WTC11 (cell line): ENCODE measurements around the gene ZNF579. TPM values are rescaled to one million over a fixed set of nuclear protein-coding genes. Genes with fewer than 3 reads are reported as not detected.
A peak's percentile ranks its signal among the peaks of the same experiment; 100 is the strongest.

Source experiments
- ATAC-seq: fragments of 200-7000 bp; cut with Tn5 transposase; 2 replicates; pipeline ENCODE4 v1.10.0; 2021; ENCODE audit warnings: mild to moderate bottlenecking, moderate library complexity
- CTCF ChIA-PET: fragments of 300-600 bp; sonication (Branson Sonifier 250); formaldehyde crosslinking; loops from one replicate; lab custom pipeline; 2021; ENCODE audit warnings: antibody characterized with exemption; lab: Charles Lee
- POLR2A ChIA-PET: fragments of 350-600 bp; sonication (Branson Sonifier 250); formaldehyde crosslinking; loops from one replicate; lab custom pipeline; 2021; ENCODE audit warnings: antibody characterized with exemption; lab: Charles Lee
- DNase-seq: peaks from one replicate; pipeline ENCODE4 v3.0.0; 2021; ENCODE audit warnings: low spot score
- H3K27ac Mint-ChIP-seq: 2 replicates; pipeline ENCODE4 v1.8.0; 2021; ENCODE audit warnings: mixed read lengths
- H3K27me3 Mint-ChIP-seq: 2 replicates; pipeline ENCODE4 v1.8.0; 2021; ENCODE audit warnings: low read depth, mild to moderate bottlenecking, moderate library complexity, mixed read lengths
- H3K36me3 Mint-ChIP-seq: 2 replicates; pipeline ENCODE4 v1.8.0; 2021; ENCODE audit warnings: mixed read lengths
- H3K4me1 Mint-ChIP-seq: 2 replicates; pipeline ENCODE4 v1.8.0; 2022; ENCODE audit warnings: mixed read lengths
- H3K4me3 Mint-ChIP-seq: 2 replicates; pipeline ENCODE4 v1.8.0; 2021; ENCODE audit warnings: mild to moderate bottlenecking, moderate library complexity, mixed read lengths
- H3K9me3 Mint-ChIP-seq: 2 replicates; pipeline ENCODE4 v1.8.0; 2021; ENCODE audit warnings: mixed read lengths
- CBFB ChIP-seq: sonication (generic); formaldehyde crosslinking; IDR thresholded peaks from 2 replicates; pipeline ENCODE4 v1.8.1; 2022; ENCODE audit warnings: mild to moderate bottlenecking, low read depth, missing genetic modification reagents
- CREM ChIP-seq: sonication (generic); formaldehyde crosslinking; IDR thresholded peaks from 2 replicates; pipeline ENCODE4 v1.8.1; 2022; ENCODE audit warnings: mild to moderate bottlenecking, missing genetic modification reagents, moderate library complexity
- E2F5 ChIP-seq: sonication (generic); formaldehyde crosslinking; IDR thresholded peaks from 2 replicates; pipeline ENCODE4 v1.8.1; 2022; ENCODE audit warnings: mild to moderate bottlenecking, moderate library complexity, missing genetic modification reagents
- ERG ChIP-seq: fragments of 250-450 bp; sonication (Bioruptor Pico); IDR thresholded peaks from 2 replicates; pipeline ENCODE4 v1.8.0; 2021; ENCODE audit warnings: mild to moderate bottlenecking
- ETV6 ChIP-seq: sonication (generic); formaldehyde crosslinking; IDR thresholded peaks from 2 replicates; pipeline ENCODE4 v1.8.1; 2022; ENCODE audit warnings: mild to moderate bottlenecking, missing genetic modification reagents
- GTF2I ChIP-seq: fragments of 250-450 bp; sonication (Bioruptor Pico); conservative IDR thresholded peaks from 2 replicates; pipeline ENCODE4 v1.4.0; 2021; ENCODE audit warnings: mild to moderate bottlenecking
- HMGA2 ChIP-seq: fragments of 250-450 bp; sonication (Bioruptor Pico); IDR thresholded peaks from 2 replicates; pipeline ENCODE4 v1.4.0; 2021; ENCODE audit warnings: mild to moderate bottlenecking, moderate library complexity
- IRF2 ChIP-seq: sonication (generic); formaldehyde crosslinking; IDR thresholded peaks from 2 replicates; pipeline ENCODE4 v1.8.0; 2022; ENCODE audit warnings: low read depth, missing genetic modification reagents, borderline replicate concordance
- JAZF1 ChIP-seq: fragments of 250-450 bp; sonication (Bioruptor Pico); IDR thresholded peaks from 2 replicates; pipeline ENCODE4 v1.9.0; 2021; ENCODE audit warnings: moderate library complexity, mild to moderate bottlenecking, inconsistent platforms
- JUN ChIP-seq: sonication (generic); formaldehyde crosslinking; IDR thresholded peaks from 2 replicates; pipeline ENCODE4 v1.8.0; 2023; ENCODE audit warnings: mild to moderate bottlenecking, missing genetic modification reagents
- KAT7 ChIP-seq: sonication (generic); formaldehyde crosslinking; IDR thresholded peaks from 2 replicates; pipeline ENCODE4 v1.8.1; 2023; ENCODE audit warnings: missing genetic modification reagents, mild to moderate bottlenecking, borderline replicate concordance
- NFYB ChIP-seq: sonication (generic); formaldehyde crosslinking; conservative IDR thresholded peaks from 2 replicates; pipeline ENCODE4 v1.8.0; 2022; ENCODE audit warnings: low read depth, missing genetic modification reagents
- PRRX2 ChIP-seq: fragments of 250-450 bp; sonication (Bioruptor Pico); IDR thresholded peaks from 2 replicates; pipeline ENCODE4 v1.8.0; 2021; ENCODE audit warnings: mild to moderate bottlenecking
- RELA ChIP-seq: sonication (generic); formaldehyde crosslinking; IDR thresholded peaks from 2 replicates; pipeline ENCODE4 v1.8.1; 2022; ENCODE audit warnings: missing genetic modification reagents, mild to moderate bottlenecking, borderline replicate concordance
- SMAD3 ChIP-seq: sonication (generic); formaldehyde crosslinking; IDR thresholded peaks from 2 replicates; pipeline ENCODE4 v1.8.0; 2022; ENCODE audit warnings: missing genetic modification reagents, mild to moderate bottlenecking, borderline replicate concordance
- SP1 ChIP-seq: sonication (generic); formaldehyde crosslinking; conservative IDR thresholded peaks from 2 replicates; pipeline ENCODE4 v1.8.1; 2022; ENCODE audit warnings: missing genetic modification reagents
- TP53 ChIP-seq: sonication (generic); formaldehyde crosslinking; IDR thresholded peaks from 2 replicates; pipeline ENCODE4 v1.8.1; 2023; ENCODE audit warnings: mild to moderate bottlenecking, missing genetic modification reagents
- USF2 ChIP-seq: sonication (generic); formaldehyde crosslinking; IDR thresholded peaks from 2 replicates; pipeline ENCODE4 v1.8.1; 2023; ENCODE audit warnings: mild to moderate bottlenecking, missing genetic modification reagents, moderate library complexity
- ZBTB21 ChIP-seq: sonication (generic); formaldehyde crosslinking; IDR thresholded peaks from 2 replicates; pipeline ENCODE4 v1.8.1; 2023; ENCODE audit warnings: mild to moderate bottlenecking, missing genetic modification reagents, borderline replicate concordance
- ZNF138 ChIP-seq: sonication (generic); formaldehyde crosslinking; conservative IDR thresholded peaks from 2 replicates; pipeline ENCODE4 v1.8.1; 2022; ENCODE audit warnings: mild to moderate bottlenecking, moderate library complexity, missing genetic modification reagents
- ZNF263 ChIP-seq: sonication (generic); formaldehyde crosslinking; IDR thresholded peaks from 2 replicates; pipeline ENCODE4 v1.8.1; 2022; ENCODE audit warnings: low read depth, mild to moderate bottlenecking, moderate library complexity, missing genetic modification reagents
- ZNF416 ChIP-seq: fragments of 250-450 bp; sonication (Bioruptor Pico); IDR thresholded peaks from 2 replicates; pipeline ENCODE4 v1.9.0; 2021; ENCODE audit warnings: mild to moderate bottlenecking, inconsistent platforms
- total RNA-seq: library from RNA; stranded (reverse); gene quantifications from 3 replicates; pipeline ENCODE4 v1.2.3, GENCODE V29; 2021
- TF ChIP-seq, protein P1 (sequence below): sonication (generic); formaldehyde crosslinking; IDR thresholded peaks from 2 replicates; pipeline ENCODE4 v1.8.0; 2022; ENCODE audit warnings: mild to moderate bottlenecking, missing genetic modification reagents
- TF ChIP-seq, protein P2 (sequence below): fragments of 250-450 bp; sonication (Bioruptor Pico); conservative IDR thresholded peaks from 2 replicates; pipeline ENCODE4 v1.9.0; 2021; ENCODE audit warnings: mild to moderate bottlenecking
- TF ChIP-seq, protein P3 (sequence below): fragments of 250-450 bp; sonication (Bioruptor Pico); IDR thresholded peaks from 2 replicates; pipeline ENCODE4 v1.9.0; 2021; ENCODE audit warnings: mild to moderate bottlenecking

The ZNF579 gene
- total RNA-seq, 1 experiment from 2014 or later = 30.0 TPM

- TF ChIP-seq, protein P1, sequence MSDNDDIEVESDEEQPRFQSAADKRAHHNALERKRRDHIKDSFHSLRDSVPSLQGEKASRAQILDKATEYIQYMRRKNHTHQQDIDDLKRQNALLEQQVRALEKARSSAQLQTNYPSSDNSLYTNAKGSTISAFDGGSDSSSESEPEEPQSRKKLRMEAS (CRISPR knock-in tag) = peak; percentile 40
- no peak for TF ChIP-seq PRRX2 (CRISPR knock-in tag)
- no peak for TF ChIP-seq ERG (CRISPR knock-in tag)
- no peak for TF ChIP-seq IRF2 (CRISPR knock-in tag)
- TF ChIP-seq ZNF263 (CRISPR knock-in tag) = no peak
- no peak for TF ChIP-seq RELA
- no peak for TF ChIP-seq ZBTB21 (CRISPR knock-in tag)
- TF ChIP-seq GTF2I = no peak
- TF ChIP-seq CREM (CRISPR knock-in tag) = no peak
- TF ChIP-seq HMGA2 (CRISPR knock-in tag) = no peak
- TF ChIP-seq USF2 (CRISPR knock-in tag) = no peak
- TF ChIP-seq NFYB (CRISPR knock-in tag) = peak; percentile 63; the same call in 1 of the 2 replicates
- TF ChIP-seq, protein P2, sequence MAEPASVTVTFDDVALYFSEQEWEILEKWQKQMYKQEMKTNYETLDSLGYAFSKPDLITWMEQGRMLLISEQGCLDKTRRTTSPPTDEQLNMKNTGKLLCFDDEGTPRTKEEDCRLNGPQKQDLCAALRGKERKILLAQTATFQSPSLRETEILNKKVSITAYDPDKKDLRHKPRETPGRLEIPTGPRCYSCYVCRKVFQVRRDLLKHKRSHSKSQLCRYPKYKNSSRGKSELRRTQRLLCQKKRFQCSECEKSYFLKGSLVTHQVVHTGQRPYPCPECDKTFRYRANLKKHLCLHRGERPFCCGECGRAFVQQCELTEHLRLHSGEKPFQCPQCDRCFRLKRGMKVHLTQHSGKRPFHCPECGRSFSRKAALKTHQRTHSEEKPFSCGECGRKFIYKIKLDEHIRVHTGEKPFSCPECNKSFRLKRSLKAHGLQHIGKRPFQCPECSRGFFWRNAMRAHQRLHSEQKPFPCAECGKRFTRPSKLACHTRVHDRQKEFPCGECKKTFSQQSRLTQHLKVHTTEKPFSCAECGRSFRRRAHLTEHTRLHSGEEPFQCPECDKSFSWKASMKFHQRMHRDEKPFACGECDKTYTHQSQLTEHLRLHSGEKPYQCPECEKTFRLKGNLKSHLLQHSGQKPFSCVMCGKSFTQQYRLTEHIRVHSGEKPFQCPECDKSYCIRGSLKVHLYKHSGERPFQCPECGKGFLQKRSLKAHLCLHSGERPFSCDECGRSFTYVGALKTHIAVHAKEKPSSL (CRISPR knock-in tag) = no peak
These were observed 19.4 kb upstream of the ZNF579 start, which contains the start of gene ZNF524 (continued) for GRCh38 chr19:55599842-55600661.

GRCh38 chr19:55599468-55599841 is 18.8 kb upstream of the ZNF579 start, which contains the start of gene FIZ1:
FIZ1 (minus strand) TSS chr19:55599517; CDS start chr19:55597865, 1,652 bp downstream.
- Mint-ChIP-seq H3K4me1 (peaks cover 29% of the 10 kb centered on the region), H3K27ac (peak within 1 kb of the TSS; percentile 100), H3K27me3 (no peaks in the 10 kb centered on the region; the same call in 1 of the 2 replicates), H3K4me3 (peak within 1 kb of the TSS; percentile 98), H3K9me3 (no peaks in the 10 kb centered on the region), H3K36me3 (peaks cover 23% of the 10 kb centered on the region)
- ChIA-PET POLR2A (interaction anchor here (0.5 to 2.1 kb wide), 15 partner anchors 13 to 260 kb away, joined by 3 to 17 read pairs (median 6); partner anchors contain the start of genes KMT5C, U2AF2, UBE2S and ZNF628), CTCF (interaction anchor here (0.6 to 3.0 kb wide), 20 partner anchors 12 to 573 kb away, joined by 3 to 17 read pairs (median 4); partner anchors contain the start of genes HSPBP1, NAT14, ZNF579 and ZNF784)
- ATAC-seq = peak; percentile 54
- peak; percentile 98 for DNase-seq
- TF ChIP-seq ETV6 (peak; percentile 64; the same call in 1 of the 2 replicates), CREM (CRISPR knock-in tag) (peak; percentile 81), SP1 (CRISPR knock-in tag) (peak; percentile 63; the same call in 1 of the 2 replicates), TP53 (CRISPR knock-in tag) (0 out of 2 replicates have a peak, but pooled peaks have one; percentile 37), KAT7 (CRISPR knock-in tag) (no peak), E2F5 (CRISPR knock-in tag) (peak; percentile 75), JAZF1 (no peak), JUN (CRISPR knock-in tag) (no peak), CBFB (CRISPR knock-in tag) (no peak), ZNF416 (CRISPR knock-in tag) (no peak), ZNF138 (CRISPR knock-in tag) (no peak), SMAD3 (CRISPR knock-in tag) (0 out of 2 replicates have a peak, but pooled peaks have one; percentile 28)
- TF ChIP-seq, protein P3, sequence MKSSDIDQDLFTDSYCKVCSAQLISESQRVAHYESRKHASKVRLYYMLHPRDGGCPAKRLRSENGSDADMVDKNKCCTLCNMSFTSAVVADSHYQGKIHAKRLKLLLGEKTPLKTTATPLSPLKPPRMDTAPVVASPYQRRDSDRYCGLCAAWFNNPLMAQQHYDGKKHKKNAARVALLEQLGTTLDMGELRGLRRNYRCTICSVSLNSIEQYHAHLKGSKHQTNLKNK (CRISPR knock-in tag) = no peak
